HepG2 (cell line): ENCODE data around the gene KATNA1. TPM values are rescaled to one million over a fixed set of nuclear protein-coding genes. Genes with fewer than 3 reads are reported as not detected.
A peak's percentile ranks its signal among the peaks of the same experiment; 100 is the strongest.

Experiments
- ATAC-seq: fragments of 200-7000 bp; cut with Tn5 transposase; 3 replicates; pipeline ENCODE4 v1.9.1; 2020; ENCODE audit warnings: mild to moderate bottlenecking, moderate library complexity
- BruUV-seq: library from RNA; stranded (reverse); fragments of 400-500 nt; replicated peaks from 2 replicates; lab custom pipeline; 2021; lab: Mats Ljungman, UMichigan
- CTCF ChIA-PET: fragments of 300-600 bp; formaldehyde crosslinking; extraction: SDS; loops from one replicate; lab custom pipeline; 2021; ENCODE audit warnings: low total read pairs, inconsistent platforms, low intra/inter-chr PET ratio; lab: Yijun Ruan, JAX
- POLR2A ChIA-PET: fragments of 350-600 bp; sonication (Branson Sonifier 250); formaldehyde crosslinking; loops from one replicate; lab custom pipeline; 2020; ENCODE audit warnings: antibody characterized with exemption, inconsistent platforms; lab: Yijun Ruan, JAX
- DNase-seq: peaks from one replicate; pipeline ENCODE4 v3.0.0-alpha.2; 2015; ENCODE audit warnings: low spot score
- FAIRE-seq: peaks from 3 replicates; lab custom pipeline; 2011; peaks lifted over from hg19 to GRCh38; lab: Jason Lieb, UNC
- H2AFZ ChIP-seq: one replicate; pipeline ENCODE4 v1.6.1; 2011; ENCODE audit warnings: low read length, inconsistent platforms
- H3K27ac ChIP-seq: fragments of 300-600 bp; 3 replicates; pipeline ENCODE4 v1.8.0; 2011; ENCODE audit warnings: mixed run types, mild to moderate bottlenecking, mixed read lengths, low read length, inconsistent platforms; ENCODE audit not compliant: insufficient read depth; ENCODE audit errors: extremely low read length
- H3K27me3 ChIP-seq, 2 experiments: fragments of 200-600 bp in 1 of 2; 2 replicates in 1 of 2; 3 replicates in 1 of 2; pipeline versions ENCODE4 v1.6.0 to v1.8.0; 2011; ENCODE audit warnings: low read length in 2 of 2, mild to moderate bottlenecking in 2 of 2, moderate library complexity in 2 of 2, inconsistent platforms in 1 of 2; ENCODE audit not compliant: insufficient read depth in 2 of 2, control insufficient read depth in 1 of 2
- H3K36me3 ChIP-seq, 2 experiments: fragments of 200-600 bp in 1 of 2; replicated peaks in 1 of 2; 2 replicates in 1 of 2; 3 replicates in 1 of 2; pipeline versions ENCODE4 v1.5.1 to v1.8.0; 2011; ENCODE audit warnings: low read length in 2 of 2, inconsistent platforms in 1 of 2; ENCODE audit not compliant: insufficient read depth in 2 of 2, control insufficient read depth in 1 of 2
- H3K4me1 ChIP-seq: 2 replicates; pipeline ENCODE4 v1.5.1; 2012; ENCODE audit warnings: low read length, inconsistent platforms; ENCODE audit not compliant: insufficient read depth
- H3K4me2 ChIP-seq: 2 replicates; pipeline ENCODE4 v1.6.0; 2011; ENCODE audit warnings: low read depth, low read length, inconsistent platforms
- H3K4me3 ChIP-seq, 3 experiments: fragments of 200-600 bp in 1 of 3; sonication (generic), shearing (Covaris generic) in 1 of 3; replicated peaks in 1 of 3; 2 replicates each; pipeline ENCODE4 v1.5.1; 2011 to 2016; ENCODE audit warnings: low read length in 3 of 3, inconsistent platforms in 2 of 3, low read depth in 2 of 3, mild to moderate bottlenecking in 2 of 3, control low read depth in 1 of 3, mixed read lengths in 1 of 3; ENCODE audit not compliant: insufficient read depth in 1 of 3
- H3K79me2 ChIP-seq: one replicate; pipeline ENCODE4 v1.6.1; 2011; ENCODE audit warnings: low read length, inconsistent platforms; ENCODE audit not compliant: insufficient read depth
- H3K9ac ChIP-seq: 2 replicates; pipeline ENCODE4 v1.6.0; 2011; ENCODE audit warnings: mild to moderate bottlenecking, low read depth, low read length, inconsistent platforms; ENCODE audit not compliant: insufficient read depth
- H3K9me3 ChIP-seq: 2 replicates; pipeline ENCODE4 v1.5.1; 2012; ENCODE audit warnings: mild to moderate bottlenecking, low read length
- H4K20me1 ChIP-seq: 2 replicates; pipeline ENCODE4 v1.6.0; 2011; ENCODE audit warnings: inconsistent platforms, mild to moderate bottlenecking, low read length, moderate library complexity; ENCODE audit not compliant: insufficient read depth
- KAT2B ChIP-seq: fragments of 150-350 bp; IDR thresholded peaks from 2 replicates; pipeline ENCODE4 v1.6.1; 2014; ENCODE audit warnings: low read depth, low read length, borderline replicate concordance
- MAF1 ChIP-seq: sonication (generic); formaldehyde crosslinking; IDR thresholded peaks from 2 replicates; pipeline ENCODE4 v1.5.0; 2020; ENCODE audit warnings: missing genetic modification reagents, borderline replicate concordance
- NCOA1 ChIP-seq: sonication (generic); formaldehyde crosslinking; IDR thresholded peaks from 2 replicates; pipeline ENCODE4 v1.9.0; 2021; ENCODE audit warnings: missing genetic modification reagents
- ZNF460 ChIP-seq: sonication (generic); formaldehyde crosslinking; IDR thresholded peaks from 2 replicates; pipeline ENCODE4 v1.5.1; 2020; ENCODE audit warnings: missing genetic modification reagents, mild to moderate bottlenecking, borderline replicate concordance
- WGBS: methylation state at CpG from one replicate; pipeline ENCODE4 v1.1.6; 2017; ENCODE audit warnings: low lambda C conversion rate; 5-methylcytosine and 5-hydroxymethylcytosine counted together
- in situ Hi-C: cut with HindIII; loops from 2 replicates; pipeline ENCODE4 v1.10.0; 2017; ENCODE audit warnings: low pct_unique_long_range_greater_than_20kb; ENCODE audit not compliant: extremely low pct_ligation_motif_present
- intact Hi-C: fragments of 100-400 bp; cut with micrococcal nuclease; formaldehyde crosslinking; loops from one replicate; pipeline ENCODE4 v1.10.0; 2022; ENCODE audit not compliant: unreplicated experiment
- polyA plus RNA-seq, 8 experiments: library from polyadenylated mRNA; depleted of rRNA in 3 of 8; stranded (reverse) in 7 of 8; unstranded in 1 of 8; fragments of >200 nt; fragmentation: Illumina TruSeq in 4 of 8; extraction: Trizol in 4 of 8; gene quantifications; 2 replicates each; pipeline versions ENCODE4 v1.2.1 to v1.2.3, GENCODE V29; 2011 to 2016; ENCODE audit warnings: low read depth in 4 of 8, missing spikeins in 1 of 8, mixed read lengths in 1 of 8; ENCODE audit not compliant: insufficient read depth in 1 of 8
- total RNA-seq, 5 experiments: library from RNA; depleted of rRNA; stranded (reverse); fragments of >200 nt; fragmentation: Illumina TruSeq; extraction: Trizol; gene quantifications; 2 replicates each; pipeline ENCODE4 v1.2.3, GENCODE V29; 2016; ENCODE audit warnings: low read depth in 1 of 5
- TF ChIP-seq, protein P1 (sequence below): sonication (generic); formaldehyde crosslinking; IDR thresholded peaks from 2 replicates; pipeline ENCODE4 v1.4.0; 2020; ENCODE audit warnings: low read depth, missing genetic modification reagents
- TF ChIP-seq, protein P2 (sequence below): sonication (generic); formaldehyde crosslinking; IDR thresholded peaks from 2 replicates; pipeline ENCODE4 v1.4.0; 2020; ENCODE audit warnings: mild to moderate bottlenecking, missing genetic modification reagents

KATNA1 gene
- total and polyA plus RNA-seq, 2 of the 13 experiments (the other 11 are each of a cell fraction or from before 2014, with no cell fraction given), result 14.8 to 25.3 TPM

DNA sequence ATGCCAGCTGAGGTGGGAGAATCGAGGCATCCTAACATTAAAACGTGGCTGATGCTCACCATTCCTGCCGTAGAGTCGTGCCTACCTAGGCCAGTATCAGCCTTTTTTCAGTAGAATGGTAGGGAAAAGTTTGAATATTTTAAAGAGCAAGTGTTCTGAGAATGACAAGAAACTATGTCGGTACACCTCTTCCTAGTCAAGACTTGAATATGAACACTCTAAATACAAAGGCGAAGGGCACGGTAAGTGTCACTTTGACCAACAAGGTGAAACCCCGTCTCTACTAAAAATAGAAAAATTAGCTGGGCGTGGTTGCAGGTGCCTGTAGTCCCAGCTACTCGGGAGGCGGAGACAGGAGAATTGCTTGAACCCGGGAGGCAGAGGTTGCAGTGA, 81.3 kb downstream of the KATNA1 start:
- ChIA-PET POLR2A (interaction anchor here (1.0 to 2.5 kb wide), 3 partner anchors 80 to 183 kb away, joined by 4 to 15 read pairs (median 6); partner anchors contain the start of genes LATS1 and PCMT1), CTCF (no interaction called here)
- Histone ChIP-seq H3K9ac (peak overlapping the region; percentile 83), H3K79me2 (peaks cover 48% of the 10 kb centered on the region), H3K36me3 (0 out of 5 replicates have a peak, but pooled peaks cover 0 to 1% of the 10 kb centered on the region in 2 experiments), H3K4me2 (peak overlapping the region; percentile 93), H3K4me3 (peak overlapping the region; percentile 97 to 98 (median 98)), H3K9me3 (no peaks in the 10 kb centered on the region), H2AFZ (no peak overlapping the region), H3K27ac (peak overlapping the region; percentile 87), H3K4me1 (peaks cover 42% of the 10 kb centered on the region), H4K20me1 (peaks cover 10% of the 10 kb centered on the region), H3K27me3 (no peaks in the 10 kb centered on the region; a peak in 1 of 5 replicates)
- intact Hi-C loops, result loop anchor here (2.0 to 5.0 kb wide), 2 partner anchors 150 to 360 kb away; partner anchors contain the start of gene LATS1
- no peak for ATAC-seq
- DNase-seq, result no peak
- FAIRE-seq, result no peak
- TF ChIP-seq MAF1 (CRISPR knock-in tag) (0 out of 2 replicates have a peak, but pooled peaks have one; percentile 5), ZNF460 (CRISPR knock-in tag) (peak; percentile 61; the same call in 1 of the 2 replicates), KAT2B (no peak), NCOA1 (0 out of 2 replicates have a peak, but pooled peaks have one; percentile 13)
- TF ChIP-seq, protein P1, sequence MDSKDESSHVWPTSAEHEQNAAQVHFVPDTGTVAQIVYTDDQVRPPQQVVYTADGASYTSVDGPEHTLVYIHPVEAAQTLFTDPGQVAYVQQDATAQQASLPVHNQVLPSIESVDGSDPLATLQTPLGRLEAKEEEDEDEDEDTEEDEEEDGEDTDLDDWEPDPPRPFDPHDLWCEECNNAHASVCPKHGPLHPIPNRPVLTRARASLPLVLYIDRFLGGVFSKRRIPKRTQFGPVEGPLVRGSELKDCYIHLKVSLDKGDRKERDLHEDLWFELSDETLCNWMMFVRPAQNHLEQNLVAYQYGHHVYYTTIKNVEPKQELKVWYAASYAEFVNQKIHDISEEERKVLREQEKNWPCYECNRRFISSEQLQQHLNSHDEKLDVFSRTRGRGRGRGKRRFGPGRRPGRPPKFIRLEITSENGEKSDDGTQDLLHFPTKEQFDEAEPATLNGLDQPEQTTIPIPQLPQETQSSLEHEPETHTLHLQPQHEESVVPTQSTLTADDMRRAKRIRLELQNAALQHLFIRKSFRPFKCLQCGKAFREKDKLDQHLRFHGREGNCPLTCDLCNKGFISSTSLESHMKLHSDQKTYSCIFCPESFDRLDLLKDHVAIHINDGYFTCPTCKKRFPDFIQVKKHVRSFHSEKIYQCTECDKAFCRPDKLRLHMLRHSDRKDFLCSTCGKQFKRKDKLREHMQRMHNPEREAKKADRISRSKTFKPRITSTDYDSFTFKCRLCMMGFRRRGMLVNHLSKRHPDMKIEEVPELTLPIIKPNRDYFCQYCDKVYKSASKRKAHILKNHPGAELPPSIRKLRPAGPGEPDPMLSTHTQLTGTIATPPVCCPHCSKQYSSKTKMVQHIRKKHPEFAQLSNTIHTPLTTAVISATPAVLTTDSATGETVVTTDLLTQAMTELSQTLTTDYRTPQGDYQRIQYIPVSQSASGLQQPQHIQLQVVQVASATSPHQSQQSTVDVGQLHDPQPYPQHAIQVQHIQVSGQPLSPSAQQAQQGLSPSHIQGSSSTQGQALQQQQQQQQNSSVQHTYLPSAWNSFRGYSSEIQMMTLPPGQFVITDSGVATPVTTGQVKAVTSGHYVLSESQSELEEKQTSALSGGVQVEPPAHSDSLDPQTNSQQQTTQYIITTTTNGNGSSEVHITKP (CRISPR knock-in tag), result 0 out of 2 replicates have a peak, but pooled peaks have one; percentile 1
- TF ChIP-seq, protein P2, sequence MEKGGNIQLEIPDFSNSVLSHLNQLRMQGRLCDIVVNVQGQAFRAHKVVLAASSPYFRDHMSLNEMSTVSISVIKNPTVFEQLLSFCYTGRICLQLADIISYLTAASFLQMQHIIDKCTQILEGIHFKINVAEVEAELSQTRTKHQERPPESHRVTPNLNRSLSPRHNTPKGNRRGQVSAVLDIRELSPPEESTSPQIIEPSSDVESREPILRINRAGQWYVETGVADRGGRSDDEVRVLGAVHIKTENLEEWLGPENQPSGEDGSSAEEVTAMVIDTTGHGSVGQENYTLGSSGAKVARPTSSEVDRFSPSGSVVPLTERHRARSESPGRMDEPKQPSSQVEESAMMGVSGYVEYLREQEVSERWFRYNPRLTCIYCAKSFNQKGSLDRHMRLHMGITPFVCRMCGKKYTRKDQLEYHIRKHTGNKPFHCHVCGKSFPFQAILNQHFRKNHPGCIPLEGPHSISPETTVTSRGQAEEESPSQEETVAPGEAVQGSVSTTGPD (CRISPR knock-in tag), result no peak
- WGBS, result 24% methylated on average over 12 of the region's 12 CpGs
- in situ Hi-C loops, result loop anchor here (5.0 to 10.0 kb wide), 2 partner anchors 80 to 148 kb away; partner anchors contain the start of genes KATNA1 and LATS1
- no TSS peak for BruUV-seq
